Measurements from ENCODE around the gene TAS2R41. TPM values are rescaled to one million over a fixed set of nuclear protein-coding genes. Genes with fewer than 3 reads are reported as not detected.

Gene TAS2R41
- total RNA-seq (not detected), polyA plus RNA-seq (not detected)
- long read RNA-seq, donor 1 = 0 reads
- long read RNA-seq, donor 2 = 0 reads

GRCh38 chr7:143477501-143478150 is at the start of gene TAS2R41:
Gene TAS2R41 (plus strand): TSS chr7:143477873. CDS start chr7:143477873, 0 bp downstream.
- intact Hi-C loops (cut with DNase I) = no loop called here
- peaks cover 5% of the 10 kb centered on the region for H3K9me3 ChIP-seq
- H3K27ac ChIP-seq = no peak within 1 kb of the TSS
- H3K4me1 ChIP-seq = no peaks in the 10 kb centered on the region
- no peak for ATAC-seq
- no peak for DNase-seq
- no peaks in the 10 kb centered on the region for H3K27me3 ChIP-seq (ENCODE audit: insufficient read depth in 3 of 3, low read length in 2 of 3)
- no peak within 1 kb of the TSS for H3K4me3 ChIP-seq
- WGBS, 3 donors = 65 to 75% (median 73%) methylated on average over 10 of the region's 10 CpGs
- no peaks in the 10 kb centered on the region for H3K36me3 ChIP-seq (ENCODE audit: insufficient read depth in 1 of 2, low read depth in 1 of 2)
- no peak for TF ChIP-seq CTCF (IDR thresholded peaks at IDR 0.05)

GRCh38 chr7:143429770-143430698 is 47.6 kb upstream of the TAS2R41 start:
- no peak for ATAC-seq
- H3K9me3 ChIP-seq = no peaks in the 10 kb centered on the region
- TF ChIP-seq CTCF (IDR thresholded peaks at IDR 0.05) = no peak
- WGBS, 3 donors = 79 to 84% (median 80%) methylated on average over 10 of the region's 10 CpGs
- H3K4me3 ChIP-seq = no peak overlapping the region
- no peak for DNase-seq
- H3K27ac ChIP-seq = no peak overlapping the region
- no peaks in the 10 kb centered on the region for H3K36me3 ChIP-seq (ENCODE audit: insufficient read depth in 1 of 2, low read depth in 1 of 2)
- intact Hi-C loops (cut with DNase I) = no loop called here
- no peaks in the 10 kb centered on the region for H3K27me3 ChIP-seq (ENCODE audit: insufficient read depth in 3 of 3, low read length in 2 of 3)
- no peaks in the 10 kb centered on the region for H3K4me1 ChIP-seq

GRCh38 chr7:143431109-143431508 is 46.6 kb upstream of the TAS2R41 start:
- no peaks in the 10 kb centered on the region for H3K4me1 ChIP-seq
- TF ChIP-seq CTCF (IDR thresholded peaks at IDR 0.05) = no peak
- intact Hi-C loops (cut with DNase I) = no loop called here
- no peak overlapping the region for H3K4me3 ChIP-seq
- DNase-seq (no peak), ATAC-seq (no peak)
- no peaks in the 10 kb centered on the region for H3K9me3 ChIP-seq
- no peaks in the 10 kb centered on the region for H3K36me3 ChIP-seq (ENCODE audit: insufficient read depth in 1 of 2, low read depth in 1 of 2)
- H3K27ac ChIP-seq = no peak overlapping the region
- 40 to 70% (median 44%) methylated on average over 2 of the region's 2 CpGs for WGBS, 3 donors
- H3K27me3 ChIP-seq (ENCODE audit: insufficient read depth in 3 of 3, low read length in 2 of 3) = no peaks in the 10 kb centered on the region

GRCh38 chr7:143433759-143434158 is 43.9 kb upstream of the TAS2R41 start:
- TF ChIP-seq CTCF (IDR thresholded peaks at IDR 0.05) = no peak
- Histone ChIP-seq H3K27me3 (ENCODE audit: insufficient read depth in 3 of 3, low read length in 2 of 3) (no peaks in the 10 kb centered on the region), H3K4me1 (no peaks in the 10 kb centered on the region), H3K36me3 (ENCODE audit: insufficient read depth in 1 of 2, low read depth in 1 of 2) (no peaks in the 10 kb centered on the region), H3K4me3 (no peak overlapping the region), H3K9me3 (no peaks in the 10 kb centered on the region), H3K27ac (no peak overlapping the region)
- ATAC-seq (no peak), DNase-seq (no peak)
- WGBS, 3 donors = 81 to 91% (median 86%) methylated on average over 4 of the region's 4 CpGs
- intact Hi-C loops (cut with DNase I) = no loop called here

All from psoas muscle (tissue), 8 donors.